PC-3 (cell line): ENCODE results near the gene HLA-DQA2. TPM values are rescaled to one million over a fixed set of nuclear protein-coding genes. Genes with fewer than 3 reads are reported as not detected.
"Not testable (repeated sequence)": the region's sequence is repeated elsewhere in the genome, so short reads cannot be mapped to it uniquely, and the experiment has no call there.

Experiments
- ATAC-seq: fragments of 200-7000 bp; cut with Tn5 transposase; 2 replicates; pipeline ENCODE4 v1.9.1; 2020; ENCODE audit warnings: mild to moderate bottlenecking, moderate library complexity
- BruUV-seq: library from RNA; stranded (reverse); fragments of 400-500 nt; replicated peaks from 2 replicates; lab custom pipeline; 2021; lab: Mats Ljungman, UMichigan
- CTCF ChIA-PET: fragments of 300-600 bp; sonication (Branson Sonifier 250); formaldehyde crosslinking; loops from one replicate; lab custom pipeline; 2022; ENCODE audit warnings: antibody characterized with exemption; lab: Charles Lee
- POLR2A ChIA-PET: fragments of 300-600 bp; sonication (Branson Sonifier 250); formaldehyde crosslinking; loops from one replicate; lab custom pipeline; 2022; ENCODE audit warnings: antibody characterized with exemption; ENCODE audit not compliant: unreplicated experiment; lab: Charles Lee
- DNase-seq: peaks from one replicate; pipeline ENCODE4 v3.0.0-alpha.2; 2015
- H2AFZ ChIP-seq: fragments of 300-600 bp; sonication (generic); 2 replicates; pipeline ENCODE4 v1.6.0; 2016; ENCODE audit warnings: antibody characterized with exemption, low read length
- H3F3A ChIP-seq: fragments of 300-600 bp; sonication (generic); one replicate; pipeline ENCODE4 v1.6.0; 2017; ENCODE audit warnings: antibody characterized with exemption, low read length, control low read depth, mild to moderate bottlenecking; ENCODE audit not compliant: unreplicated experiment
- H3K27ac ChIP-seq: fragments of 300-600 bp; sonication (generic); 2 replicates; pipeline ENCODE4 v1.5.1; 2016; ENCODE audit warnings: mild to moderate bottlenecking, low read length
- H3K27me3 ChIP-seq: fragments of 300-600 bp; sonication (generic); 2 replicates; pipeline ENCODE4 v1.6.1; 2016; ENCODE audit warnings: low read length, mixed read lengths
- H3K36me3 ChIP-seq: fragments of 300-600 bp; sonication (generic); 2 replicates; pipeline ENCODE4 v1.6.1; 2016; ENCODE audit warnings: low read depth, mixed run types, low read length, mixed read lengths
- H3K4me1 ChIP-seq: fragments of 300-600 bp; sonication (generic); 2 replicates; pipeline ENCODE4 v1.5.1; 2016; ENCODE audit warnings: low read length; ENCODE audit not compliant: insufficient read depth
- H3K4me2 ChIP-seq: fragments of 300-600 bp; sonication (generic); 2 replicates; pipeline ENCODE4 v1.6.0; 2016; ENCODE audit warnings: low read length
- H3K4me3 ChIP-seq: fragments of 300-600 bp; sonication (generic); 2 replicates; pipeline ENCODE4 v1.5.1; 2016; ENCODE audit warnings: mild to moderate bottlenecking, low read length, mixed read lengths
- H3K79me2 ChIP-seq: fragments of 300-600 bp; sonication (generic); 2 replicates; pipeline ENCODE4 v1.6.1; 2017; ENCODE audit warnings: low read length, mixed read lengths
- H3K9ac ChIP-seq: fragments of 300-600 bp; sonication (generic); 2 replicates; pipeline ENCODE4 v1.6.0; 2016; ENCODE audit warnings: mild to moderate bottlenecking, low read length
- H3K9me2 ChIP-seq: fragments of 300-600 bp; sonication (generic); replicated peaks from 2 replicates; pipeline ENCODE4 v1.6.1; 2016; ENCODE audit warnings: mixed run types, low read length, mixed read lengths
- H3K9me3 ChIP-seq: fragments of 300-600 bp; sonication (generic); 2 replicates; pipeline ENCODE4 v1.6.1; 2016; ENCODE audit warnings: low read length, mixed read lengths
- H4K20me1 ChIP-seq: fragments of 300-600 bp; sonication (generic); 2 replicates; pipeline ENCODE4 v1.6.1; 2016; ENCODE audit warnings: low read length, mixed read lengths
- CTCF ChIP-seq: fragments of 300-600 bp; sonication (generic); conservative IDR thresholded peaks from 2 replicates; pipeline ENCODE4 v1.5.1; 2017; ENCODE audit warnings: antibody characterized with exemption, low read depth, mild to moderate bottlenecking, low read length
- EZH2 ChIP-seq: fragments of 300-600 bp; sonication (generic); IDR thresholded peaks from one replicate; pipeline ENCODE4 v1.6.1; 2017; ENCODE audit warnings: antibody characterized with exemption, mild to moderate bottlenecking, low read length; ENCODE audit not compliant: unreplicated experiment
- EZH2phosphoT487 ChIP-seq: fragments of 300-600 bp; sonication (generic); IDR thresholded peaks from 2 replicates; pipeline ENCODE4 v1.6.1; 2018; ENCODE audit warnings: mild to moderate bottlenecking, antibody characterized with exemption, low read length, borderline replicate concordance
- intact Hi-C: fragments of 100-400 bp; cut with micrococcal nuclease; formaldehyde crosslinking; loops from 2 replicates; pipeline ENCODE4 v1.9.0; 2023
- total RNA-seq: library from RNA; depleted of rRNA; stranded (reverse); fragments of >200 nt; gene quantifications from 2 replicates; pipeline ENCODE4 v1.2.3, GENCODE V29; 2014

HLA-DQA2 gene
- total RNA-seq, 1 experiment from 2014 or later = not detected

- ATAC-seq (no peak), DNase-seq (no peak)
- no peak overlapping the region for H3K4me3 ChIP-seq
- no peaks in the 10 kb centered on the region for H4K20me1 ChIP-seq
- no peak for TF ChIP-seq CTCF
- no peak for TF ChIP-seq EZH2
- no peak for TF ChIP-seq EZH2phosphoT487
- no TSS peak for BruUV-seq
- no peak overlapping the region for H3K9ac ChIP-seq
- no peaks in the 10 kb centered on the region for H3K4me1 ChIP-seq
- no peaks in the 10 kb centered on the region for H3K9me2 ChIP-seq
- no peak overlapping the region for H3K4me2 ChIP-seq
- no peak overlapping the region for H2AFZ ChIP-seq
- H3K27ac ChIP-seq = no peak overlapping the region
- ChIA-PET POLR2A (no interaction called here), CTCF (no interaction called here)
- no peaks in the 10 kb centered on the region for H3F3A ChIP-seq
- H3K36me3 ChIP-seq = no peaks in the 10 kb centered on the region
- intact Hi-C loops = no loop called here
- H3K9me3 ChIP-seq = no peaks in the 10 kb centered on the region
- no peaks in the 10 kb centered on the region for H3K79me2 ChIP-seq
- H3K27me3 ChIP-seq = peaks cover 66% of the 10 kb centered on the region
Observed at GRCh38 chr6:32774426-32774825, 33.2 kb downstream of the HLA-DQA2 start.

DNA sequence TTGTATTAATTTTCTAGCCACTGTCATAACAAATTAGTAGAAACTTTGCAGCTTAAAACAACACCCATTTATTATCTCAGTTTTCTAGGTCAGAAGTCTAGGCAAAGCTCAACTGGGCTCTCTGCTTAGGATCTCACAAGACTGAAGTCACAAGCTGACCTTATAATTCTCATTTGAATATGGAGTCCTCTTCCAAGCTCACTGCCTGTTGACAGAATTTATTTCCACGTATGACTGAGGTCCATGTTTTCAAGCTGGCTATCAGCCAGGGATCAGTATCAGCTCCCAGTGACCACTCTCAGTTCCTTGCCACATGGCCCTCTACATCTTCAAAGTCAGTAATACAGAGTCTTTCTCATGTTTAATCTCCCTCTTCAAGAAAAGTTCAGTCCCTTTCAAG, 33.9 kb downstream of the HLA-DQA2 start:
- Histone ChIP-seq H3K4me3 (no peak overlapping the region), H3F3A (no peaks in the 10 kb centered on the region), H3K9ac (no peak overlapping the region), H3K36me3 (no peaks in the 10 kb centered on the region), H3K4me2 (no peak overlapping the region), H4K20me1 (no peaks in the 10 kb centered on the region), H3K9me2 (no peaks in the 10 kb centered on the region), H2AFZ (no peak overlapping the region), H3K27me3 (peaks cover 67% of the 10 kb centered on the region), H3K79me2 (no peaks in the 10 kb centered on the region), H3K4me1 (no peaks in the 10 kb centered on the region), H3K9me3 (no peaks in the 10 kb centered on the region), H3K27ac (no peak overlapping the region)
- ATAC-seq = no peak
- DNase-seq = no peak
- TF ChIP-seq CTCF (no peak), EZH2 (no peak), EZH2phosphoT487 (no peak)
- intact Hi-C loops = no loop called here
- ChIA-PET POLR2A (no interaction called here), CTCF (no interaction called here)
- no TSS peak for BruUV-seq

DNA sequence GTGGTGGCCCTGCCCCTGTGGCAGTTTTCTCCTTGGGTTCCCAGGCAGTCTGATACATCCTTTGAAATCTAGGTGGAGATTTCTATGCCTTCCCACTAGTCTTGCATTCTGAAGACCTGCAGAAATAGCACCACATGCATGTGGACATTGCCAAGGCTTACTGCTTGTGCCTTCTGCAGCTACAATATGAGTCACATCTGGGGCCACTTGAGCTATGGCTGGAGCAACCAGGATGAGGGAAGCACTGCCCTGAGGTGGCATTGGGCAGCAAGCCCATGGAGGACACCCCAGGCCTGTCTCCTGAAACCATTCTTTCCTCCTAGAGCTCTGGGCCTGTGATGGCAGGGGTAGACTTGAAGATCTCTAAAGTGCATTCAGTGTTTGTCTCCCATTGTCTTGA, 37.8 kb downstream of the HLA-DQA2 start:
- H3F3A ChIP-seq = no peaks in the 10 kb centered on the region
- no peaks in the 10 kb centered on the region for H3K36me3 ChIP-seq
- H3K9ac ChIP-seq = no peak overlapping the region
- TF ChIP-seq CTCF (no peak), EZH2phosphoT487 (no peak), EZH2 (no peak)
- H3K4me3 ChIP-seq = no peak overlapping the region
- no peak overlapping the region for H3K4me2 ChIP-seq
- H3K27ac ChIP-seq = no peak overlapping the region
- H3K9me3 ChIP-seq = no peaks in the 10 kb centered on the region
- ChIA-PET POLR2A (no interaction called here), CTCF (no interaction called here)
- no TSS peak for BruUV-seq
- no peak overlapping the region for H2AFZ ChIP-seq
- no peaks in the 10 kb centered on the region for H4K20me1 ChIP-seq
- peaks cover 45% of the 10 kb centered on the region for H3K27me3 ChIP-seq
- intact Hi-C loops = no loop called here
- no peaks in the 10 kb centered on the region for H3K4me1 ChIP-seq
- ATAC-seq (no peak), DNase-seq (no peak)
- H3K79me2 ChIP-seq = no peaks in the 10 kb centered on the region
- no peaks in the 10 kb centered on the region for H3K9me2 ChIP-seq

- DNase-seq, H3F3A ChIP-seq, H4K20me1 ChIP-seq, H3K4me3 ChIP-seq, POLR2A ChIA-PET, H2AFZ ChIP-seq, H3K36me3 ChIP-seq, H3K9ac ChIP-seq, H3K27ac ChIP-seq, H3K79me2 ChIP-seq, H3K4me1 ChIP-seq, CTCF ChIA-PET, H3K9me3 ChIP-seq, H3K4me2 ChIP-seq, H3K9me2 ChIP-seq, ATAC-seq, BruUV-seq: not testable (repeated sequence)
- intact Hi-C loops = loop anchor here (10.0 kb wide), 1 partner anchor 538 kb away; no protein-coding TSS in a partner anchor
- peaks cover 23% of the 10 kb centered on the region; the same call in 1 of the 2 replicates for H3K27me3 ChIP-seq
Observed at GRCh38 chr6:32782923-32783322, 41.7 kb downstream of the HLA-DQA2 start.
